ENCODE data around the gene CERS5.
A peak's percentile ranks its signal among the peaks of the same experiment; 100 is the strongest.

CERS5 gene

GRCh38 chr12:50175716-50176026 is 8.5 kb upstream of the CERS5 start:
- H3K27me3 Mint-ChIP-seq (ENCODE audit: low read depth, poor library complexity): peaks cover 6% of the 10 kb centered on the region
- no peak for TF ChIP-seq CTCF (IDR thresholded peaks at IDR 0.05)
- no peak for DNase-seq
- H3K9me3 Mint-ChIP-seq: peaks cover under 1% of the 10 kb centered on the region
- H3K36me3 Mint-ChIP-seq (ENCODE audit: low read depth): peaks cover 5% of the 10 kb centered on the region
- no peak overlapping the region for H3K27ac Mint-ChIP-seq
- H3K4me1 Mint-ChIP-seq: no peaks in the 10 kb centered on the region
- H3K4me3 Mint-ChIP-seq: no peak overlapping the region

DNA sequence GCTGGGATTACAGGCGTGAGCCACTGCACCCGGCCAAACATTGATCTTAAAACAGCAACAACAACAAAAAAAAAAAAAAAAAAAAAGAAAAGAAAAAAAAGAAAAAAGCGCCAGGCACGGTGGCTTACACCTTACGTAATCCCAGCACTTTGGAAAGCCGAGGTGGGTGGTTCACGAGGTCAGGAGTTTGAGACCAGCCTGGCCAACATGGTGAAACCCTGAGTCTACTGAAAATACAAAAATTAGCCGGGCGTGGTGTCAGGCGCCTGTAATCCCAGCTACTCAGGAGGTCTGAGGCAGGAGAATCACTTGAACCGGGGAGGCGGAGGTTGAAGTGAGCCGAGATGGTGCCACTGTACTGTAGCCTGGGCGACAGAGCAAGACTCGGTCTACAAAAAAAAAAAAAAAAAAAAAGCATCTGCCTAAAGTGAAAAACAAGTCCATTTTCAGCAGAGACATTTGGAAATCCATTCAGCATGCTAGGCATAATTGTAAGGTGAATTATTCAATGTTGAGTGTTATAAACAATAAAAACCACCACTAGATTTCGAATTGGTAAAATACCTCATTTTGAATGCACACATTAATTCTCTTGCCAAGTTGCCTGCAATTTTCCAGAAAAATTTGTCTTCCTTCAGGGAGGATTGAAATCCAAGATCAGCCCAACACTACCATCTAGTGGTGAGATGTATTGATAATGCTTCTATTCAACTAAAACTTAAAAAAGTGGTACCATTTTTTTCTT is 8.0 kb upstream of the CERS5 start:
- Mint-ChIP-seq H3K4me3 (no peak overlapping the region), H3K27ac (no peak overlapping the region), H3K9me3 (peaks cover 6% of the 10 kb centered on the region), H3K27me3 (ENCODE audit: low read depth, poor library complexity) (peaks cover 9% of the 10 kb centered on the region), H3K36me3 (ENCODE audit: low read depth) (peaks cover 9% of the 10 kb centered on the region), H3K4me1 (peaks cover 4% of the 10 kb centered on the region)
- TF ChIP-seq CTCF (IDR thresholded peaks at IDR 0.05): peak; percentile 68
- DNase-seq: peak; percentile 35

GRCh38 chr12:50166799-50167048 is 445 bp downstream of the CERS5 start:
- H3K4me1 Mint-ChIP-seq: peaks cover 37% of the 10 kb centered on the region
- no peak for TF ChIP-seq CTCF (IDR thresholded peaks at IDR 0.05)
- H3K27ac Mint-ChIP-seq: peak overlapping the region; percentile 96
- no peak for DNase-seq
- H3K4me3 Mint-ChIP-seq: peak overlapping the region; percentile 86
- H3K27me3 Mint-ChIP-seq (ENCODE audit: low read depth, poor library complexity): peaks cover 8% of the 10 kb centered on the region
- peaks cover 19% of the 10 kb centered on the region for H3K36me3 Mint-ChIP-seq (ENCODE audit: low read depth)
- H3K9me3 Mint-ChIP-seq: peaks cover 23% of the 10 kb centered on the region

- H3K4me1 Mint-ChIP-seq: peaks cover 31% of the 10 kb centered on the region
- H3K27me3 Mint-ChIP-seq (ENCODE audit: low read depth, poor library complexity): peaks cover 2% of the 10 kb centered on the region
- TF ChIP-seq CTCF (IDR thresholded peaks at IDR 0.05): no peak
- H3K36me3 Mint-ChIP-seq (ENCODE audit: low read depth): peaks cover 19% of the 10 kb centered on the region
- peak overlapping the region; percentile 86 for H3K4me3 Mint-ChIP-seq
- peak overlapping the region; percentile 50 for H3K27ac Mint-ChIP-seq
- no peak for DNase-seq
- peaks cover 16% of the 10 kb centered on the region for H3K9me3 Mint-ChIP-seq
Observed at GRCh38 chr12:50164963-50165362, 2.2 kb downstream of the CERS5 start.

GRCh38 chr12:50162230-50162629 is 4.9 kb downstream of the CERS5 start:
- no peaks in the 10 kb centered on the region for H3K27me3 Mint-ChIP-seq (ENCODE audit: low read depth, poor library complexity)

More at GRCh38 chr12:50162230-50162629, 4.9 kb downstream of the CERS5 start:
- Mint-ChIP-seq H3K9me3 (peaks cover 15% of the 10 kb centered on the region), H3K4me1 (peaks cover 23% of the 10 kb centered on the region), H3K27ac (no peak overlapping the region), H3K36me3 (ENCODE audit: low read depth) (peaks cover 34% of the 10 kb centered on the region), H3K4me3 (no peak overlapping the region)
- DNase-seq: no peak
- TF ChIP-seq CTCF (IDR thresholded peaks at IDR 0.05): no peak
